HG03571 (cell line): ENCODE data around the gene KHSRP.
"Not testable (repeated sequence)": the region's sequence is repeated elsewhere in the genome, so short reads cannot be mapped to it uniquely, and the experiment has no call there.

ENCODE experiments used
- ATAC-seq: cut with Tn5 transposase; IDR thresholded peaks from one replicate; pipeline ENCODE4 v1.9.1; 2021; ENCODE audit not compliant: unreplicated experiment

KHSRP gene

DNA sequence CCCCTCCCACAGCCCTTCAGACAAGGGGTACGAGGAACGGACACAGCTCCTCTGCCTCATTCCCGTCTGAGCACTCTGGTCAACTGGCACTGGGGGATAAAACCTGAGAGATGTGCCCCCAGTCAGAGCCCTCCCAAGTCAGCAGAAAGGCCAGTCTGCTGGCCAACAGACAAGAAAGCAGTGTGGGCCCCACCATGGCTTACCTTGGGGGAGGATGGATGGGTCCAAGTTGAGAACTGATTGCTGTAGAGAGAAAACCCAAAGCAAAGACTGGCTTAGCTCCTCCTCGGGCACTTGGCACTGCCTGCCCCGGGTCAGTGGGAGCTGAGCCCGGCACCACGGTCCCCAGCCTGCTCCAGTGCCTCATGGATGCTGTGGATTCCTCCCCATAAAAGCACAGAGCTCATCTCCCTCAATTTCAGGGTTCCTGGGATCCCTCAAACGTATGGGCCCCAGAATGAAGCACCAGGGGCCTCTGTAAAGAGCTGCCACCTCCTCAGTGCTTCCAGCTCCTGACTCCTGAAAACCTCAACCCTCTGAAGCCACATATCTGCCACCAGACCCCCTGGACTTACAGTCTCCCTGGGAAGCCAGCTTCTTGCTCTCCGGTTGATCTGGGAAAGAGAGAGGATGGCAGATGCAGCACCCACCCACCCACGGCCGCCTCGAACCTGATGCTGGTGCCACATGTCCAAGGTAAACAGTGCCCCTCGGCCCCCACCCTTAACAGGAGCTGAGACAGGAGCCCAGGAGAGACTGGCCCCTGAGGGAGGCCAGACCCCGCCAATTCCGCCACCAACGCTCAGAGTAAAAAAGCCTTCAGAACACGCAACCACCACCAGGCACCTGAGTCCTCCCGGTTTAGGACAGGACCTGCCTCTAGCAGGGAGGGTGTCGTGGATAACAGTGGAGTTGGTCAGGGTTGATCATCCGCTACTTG, 3.3 kb downstream of the KHSRP start:
- ATAC-seq = no peak

DNA sequence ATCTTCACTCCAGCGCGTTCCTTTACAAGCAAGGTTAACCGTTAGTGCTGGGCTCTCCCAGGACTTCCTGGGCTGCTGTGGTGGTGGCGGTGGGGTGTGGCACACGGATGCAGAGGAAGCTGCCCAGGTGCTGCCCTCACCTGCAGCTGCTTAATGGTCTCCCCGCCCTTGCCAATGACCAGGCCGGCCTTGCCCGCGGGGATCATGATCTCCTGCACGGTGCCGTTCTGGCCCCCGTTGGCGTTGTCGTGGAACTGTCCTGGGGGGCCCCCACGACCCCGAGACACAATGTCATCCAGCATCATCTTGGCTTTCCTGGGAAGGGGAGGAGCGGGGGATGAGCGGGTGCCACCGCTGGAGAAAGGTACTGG, 6.1 kb downstream of the KHSRP start:
- no peak for ATAC-seq

DNA sequence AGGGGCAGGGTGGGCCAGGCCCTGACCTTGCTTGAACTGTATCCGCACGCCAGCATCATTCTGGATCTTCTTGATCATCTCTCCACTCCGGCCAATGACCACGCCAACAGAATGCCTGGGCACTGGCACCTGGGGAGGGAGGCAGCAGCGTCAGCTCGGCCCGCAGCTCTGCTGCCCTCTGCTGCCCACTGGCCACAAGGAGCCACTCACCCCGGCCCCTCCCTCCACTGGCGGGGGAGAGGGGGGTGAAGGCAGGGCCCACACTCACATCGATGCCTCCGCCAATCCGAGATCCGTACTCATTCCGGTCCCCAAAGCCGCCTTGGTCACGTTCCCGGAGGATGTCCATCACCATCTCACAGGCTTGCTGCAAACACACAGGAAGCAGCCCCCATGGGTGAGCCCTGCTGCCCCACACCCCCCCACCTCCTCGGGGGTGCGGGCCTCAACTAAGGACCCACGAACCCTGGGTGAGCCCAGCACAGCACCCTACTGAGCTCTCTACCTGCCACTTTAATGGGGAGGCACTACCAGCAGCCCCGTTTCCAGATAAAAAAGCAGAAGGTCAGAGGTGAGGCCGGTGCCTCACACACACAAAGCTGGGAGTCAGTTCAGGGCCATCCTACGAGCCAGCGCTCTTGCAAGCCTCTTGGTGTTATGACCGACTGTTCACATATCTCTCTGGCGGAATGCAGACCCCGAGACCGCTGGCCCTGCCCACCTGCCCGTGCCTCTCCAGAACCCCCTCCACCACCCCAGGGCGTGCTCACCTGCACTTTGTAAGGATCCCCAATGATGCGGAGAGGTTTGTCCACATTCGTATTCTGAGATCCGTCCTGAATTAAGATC, 6.7 kb downstream of the KHSRP start:
- ATAC-seq = no peak

DNA sequence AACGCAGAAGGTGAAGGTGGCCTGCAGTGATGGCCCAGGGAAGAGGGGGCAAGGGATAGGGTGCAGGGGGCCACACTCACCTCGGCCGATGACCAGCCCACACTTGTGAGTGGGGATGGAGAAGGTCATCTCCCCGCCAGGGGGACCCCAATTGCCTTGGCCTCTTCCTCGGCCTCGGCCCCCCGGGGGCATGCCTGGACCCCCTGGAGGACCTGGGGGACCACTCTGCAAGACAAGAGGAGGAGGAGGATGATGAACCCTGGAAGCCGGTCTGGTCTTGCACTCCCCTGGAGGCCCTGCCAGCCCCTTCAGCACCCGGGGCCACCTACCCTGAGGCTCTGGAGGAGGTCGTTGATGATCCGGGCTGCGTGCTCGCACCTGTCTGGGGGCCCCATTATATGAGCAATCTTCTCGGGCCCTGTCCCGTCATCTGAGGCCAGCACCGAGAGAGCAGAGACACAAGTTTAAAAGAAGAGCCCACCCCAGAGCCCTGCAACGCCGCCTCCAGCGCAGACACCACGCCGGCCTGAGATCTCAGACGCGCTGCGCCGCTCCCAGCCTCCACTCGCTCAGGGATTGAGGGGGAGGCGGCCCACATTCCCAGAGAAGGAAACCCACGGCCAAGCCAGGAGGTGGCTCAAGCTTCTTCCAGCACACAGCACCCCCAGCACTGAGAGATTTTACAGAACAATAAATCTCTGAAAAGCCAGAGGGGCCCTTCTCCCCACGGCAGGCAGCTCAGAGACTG, 7.8 kb downstream of the KHSRP start:
- no peak for ATAC-seq

DNA sequence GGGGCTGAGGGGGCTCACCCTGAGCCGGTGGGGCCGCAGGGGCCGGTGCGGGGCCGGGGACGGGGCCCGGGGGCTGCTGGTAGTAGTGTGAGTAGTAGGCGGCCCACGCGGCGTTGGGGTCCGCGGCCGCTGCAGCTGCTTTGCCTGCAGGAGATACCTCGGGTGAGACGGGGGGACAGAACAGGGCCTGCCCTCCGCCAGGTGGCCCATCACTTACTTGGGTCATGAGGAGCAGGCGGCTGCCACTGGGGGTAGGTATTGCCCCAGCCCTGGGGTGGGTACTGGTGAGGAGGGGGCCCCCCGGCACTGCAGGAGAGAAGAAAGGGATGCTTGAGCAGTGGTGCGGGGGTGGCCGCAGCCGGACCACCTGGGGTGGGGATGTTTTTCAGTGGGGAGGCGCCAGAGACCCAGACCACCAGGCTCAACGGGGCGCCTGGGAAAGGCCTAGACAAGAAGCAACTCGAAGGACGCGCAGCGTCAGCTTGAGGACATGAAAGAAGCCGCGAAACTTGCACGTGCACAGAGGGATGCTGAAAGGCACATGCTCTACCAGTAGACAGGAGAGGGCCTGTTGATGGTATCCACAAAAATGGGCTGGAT, 8.9 kb downstream of the KHSRP start:
- ATAC-seq = no peak

DNA sequence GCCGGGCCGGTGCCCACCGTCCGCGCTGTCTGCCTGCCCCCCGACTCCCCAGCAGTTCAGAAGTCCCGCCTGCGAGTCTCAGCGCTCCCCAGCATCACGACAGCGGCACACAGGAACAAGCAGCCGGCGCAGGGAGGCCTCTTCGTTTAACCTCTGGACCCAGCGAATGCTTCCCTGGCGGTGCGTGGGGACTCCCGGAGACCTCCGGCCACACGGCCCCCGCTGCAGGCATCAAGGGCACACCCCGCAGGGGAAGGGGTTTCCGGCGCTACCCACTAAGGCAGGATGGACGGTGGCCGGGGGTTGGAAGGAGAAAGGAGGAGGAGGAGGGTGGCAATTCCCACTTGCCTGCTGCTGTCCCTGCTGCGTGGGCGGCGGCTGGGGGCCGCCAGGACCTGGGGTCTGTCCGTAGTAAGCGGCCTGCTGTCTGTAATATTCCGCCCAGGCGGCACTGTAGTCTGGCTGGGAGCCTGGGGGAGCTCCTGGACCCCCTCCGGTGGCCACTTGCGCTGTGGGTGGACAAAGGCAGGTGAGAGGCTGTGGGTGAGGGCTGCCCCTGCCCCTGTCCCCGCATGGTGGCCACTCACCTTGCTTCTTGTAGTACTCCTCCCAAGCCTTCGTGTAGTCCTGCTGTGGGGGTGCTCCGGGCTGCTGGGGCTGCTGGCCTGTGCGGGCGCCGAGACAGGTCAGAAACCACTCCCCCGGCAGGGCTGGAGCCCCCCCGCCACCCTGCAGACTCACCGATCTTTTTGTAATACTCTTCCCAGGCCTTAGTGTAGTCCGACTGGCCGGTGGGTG, 9.6 kb downstream of the KHSRP start:
- ATAC-seq = no peak

DNA sequence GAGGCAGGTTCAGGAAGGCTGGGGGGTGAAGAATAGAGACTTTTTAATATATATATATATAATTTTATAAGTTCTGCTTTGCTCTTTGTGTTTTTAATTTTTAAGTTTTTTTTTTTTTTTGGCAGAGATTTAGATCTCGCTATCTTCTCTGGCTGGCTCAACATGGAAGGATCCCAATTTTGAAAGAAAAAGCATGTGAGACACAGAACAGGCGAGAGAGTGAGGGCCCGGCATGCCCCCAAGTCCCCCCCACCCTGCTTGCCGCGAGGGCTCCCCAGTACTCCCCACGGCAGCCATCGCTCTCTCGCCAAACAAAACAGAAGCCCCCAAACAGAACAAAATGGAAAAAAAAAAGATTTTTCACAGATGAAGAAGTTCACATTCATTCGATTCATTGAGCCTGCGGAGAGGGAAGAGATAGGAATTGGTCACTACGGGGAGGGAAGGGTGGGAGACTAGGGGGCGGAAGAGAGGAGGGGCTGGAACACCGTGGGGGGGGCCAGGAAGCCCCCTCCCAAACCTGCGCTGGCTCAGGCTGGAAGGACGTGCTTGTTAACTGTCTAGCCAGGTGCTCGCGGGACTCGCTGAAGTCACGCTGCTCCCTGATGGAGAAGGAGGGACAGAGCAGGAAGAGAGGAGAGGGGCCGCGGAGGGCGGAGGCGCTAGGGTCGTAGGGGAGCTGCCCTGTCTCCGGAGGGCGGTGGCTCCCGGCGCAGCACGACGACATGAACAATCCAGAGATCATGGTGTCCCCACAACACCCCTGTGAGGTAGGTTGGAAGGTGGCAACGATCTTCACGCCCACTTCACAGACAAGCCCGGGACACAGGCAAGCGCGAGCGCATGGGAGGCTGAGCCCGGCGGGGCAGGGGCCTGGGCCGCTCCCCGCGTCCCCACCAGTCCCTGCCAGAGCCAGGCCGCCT, 10.6 kb downstream of the KHSRP start:
- no peak for ATAC-seq

DNA sequence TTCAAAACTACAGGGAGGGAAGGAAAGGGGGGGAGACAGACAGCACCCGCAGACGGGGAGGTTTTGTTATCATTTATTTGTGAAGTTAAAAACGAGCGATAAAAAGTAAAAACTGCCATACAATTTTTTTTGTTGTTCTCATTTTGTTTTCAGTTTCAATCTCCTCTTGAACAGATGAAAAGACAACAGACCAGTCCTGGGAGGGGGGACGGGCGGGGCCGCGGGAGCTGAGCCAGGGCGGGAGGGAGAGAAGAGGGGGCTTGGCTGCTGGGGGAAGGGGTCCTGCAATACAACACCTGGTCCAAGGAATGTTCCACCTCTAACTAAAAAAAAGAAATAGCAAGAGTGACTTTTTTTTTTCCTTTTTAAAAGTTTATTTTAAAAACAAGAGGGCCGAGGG, 11.3 kb downstream of the KHSRP start:
- no peak for ATAC-seq

DNA sequence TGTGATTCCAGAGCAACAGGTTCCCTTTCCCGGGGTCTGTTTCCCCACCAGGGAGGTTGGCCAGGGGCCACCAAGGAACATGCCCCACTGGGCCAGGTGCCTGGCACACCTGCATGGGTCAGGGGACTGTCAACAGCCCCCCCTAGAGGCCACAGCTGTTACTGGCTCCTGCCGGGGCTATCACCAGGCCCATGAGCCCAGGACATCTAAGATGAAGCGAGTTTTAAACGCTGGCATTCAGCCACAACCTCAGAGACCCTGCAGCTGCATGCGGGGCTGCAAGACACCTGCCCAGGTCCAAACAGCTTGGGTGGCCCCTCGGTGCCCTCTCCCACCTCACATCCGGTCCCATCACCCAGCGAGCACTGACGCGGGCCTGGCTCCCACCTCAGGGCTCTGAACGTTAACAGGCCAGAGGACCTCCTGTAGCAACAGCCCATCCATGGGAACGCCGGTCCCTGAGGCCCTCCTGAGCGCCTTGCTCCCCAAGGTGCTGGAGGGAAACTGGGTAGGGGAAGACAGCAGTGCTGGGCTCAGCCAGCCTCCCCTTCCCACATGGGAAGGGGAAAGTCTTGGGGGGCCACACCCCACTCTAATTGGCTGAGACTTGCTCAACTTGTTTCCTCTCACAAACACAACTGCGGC, 12.0 kb downstream of the KHSRP start:
- ATAC-seq = no peak

DNA sequence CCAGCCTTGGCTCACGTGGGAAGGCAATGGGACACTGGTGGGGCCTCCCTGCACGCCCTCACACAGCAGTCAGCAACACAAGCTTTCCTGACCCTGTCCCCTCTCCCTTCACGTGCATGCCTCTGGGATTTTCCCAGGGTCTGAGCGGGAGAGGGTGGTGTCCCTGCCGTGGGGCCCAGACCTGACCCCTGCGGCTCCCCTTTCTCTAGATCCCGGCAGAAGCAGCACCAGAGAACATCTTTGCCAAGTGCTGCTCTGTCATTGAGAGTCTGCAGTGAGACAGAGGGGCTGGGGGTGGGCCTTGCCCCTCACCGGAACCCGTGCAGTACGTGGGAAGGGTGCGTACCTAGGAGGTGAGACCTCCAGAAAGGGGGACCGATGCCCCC, 12.6 kb downstream of the KHSRP start:
- ATAC-seq = no peak

DNA sequence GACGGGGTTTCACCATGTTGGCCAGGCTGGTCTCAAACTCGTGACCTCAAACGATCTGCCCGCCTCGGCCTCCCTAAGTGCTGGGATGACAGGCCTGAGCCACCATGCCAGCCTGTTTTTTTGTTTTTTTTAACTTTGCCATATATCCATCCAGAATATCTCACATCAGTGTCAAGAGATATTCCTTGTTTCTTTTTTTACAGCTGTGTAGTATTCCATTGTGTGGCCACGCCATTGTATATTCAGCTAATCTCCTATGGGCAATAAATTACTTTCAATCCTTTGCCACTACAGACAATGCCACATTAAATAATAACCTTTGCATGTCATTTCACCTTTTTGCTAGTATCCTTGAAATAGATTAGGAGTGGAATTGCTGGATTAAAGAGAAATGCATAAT, 15.3 kb downstream of the KHSRP start:
- ATAC-seq = no peak

DNA sequence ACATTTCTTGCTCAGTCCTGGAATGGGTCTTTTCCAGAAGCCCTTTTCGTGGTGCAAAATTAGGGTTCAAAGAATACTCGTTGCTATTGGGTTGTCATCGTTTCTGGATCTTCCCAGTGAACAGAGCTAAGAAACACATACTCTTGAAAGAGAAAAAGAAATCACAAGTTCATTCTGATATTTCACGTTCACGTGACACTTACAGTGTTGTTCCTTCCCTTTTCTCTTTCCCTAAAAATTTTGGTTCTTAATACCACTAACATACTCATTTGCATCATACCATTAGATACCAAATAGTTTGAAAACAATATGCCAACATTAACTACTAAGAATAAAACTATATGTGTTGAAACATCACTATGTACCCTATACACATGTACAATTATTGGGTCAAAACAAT, 18.2 kb downstream of the KHSRP start:
- no peak for ATAC-seq

DNA sequence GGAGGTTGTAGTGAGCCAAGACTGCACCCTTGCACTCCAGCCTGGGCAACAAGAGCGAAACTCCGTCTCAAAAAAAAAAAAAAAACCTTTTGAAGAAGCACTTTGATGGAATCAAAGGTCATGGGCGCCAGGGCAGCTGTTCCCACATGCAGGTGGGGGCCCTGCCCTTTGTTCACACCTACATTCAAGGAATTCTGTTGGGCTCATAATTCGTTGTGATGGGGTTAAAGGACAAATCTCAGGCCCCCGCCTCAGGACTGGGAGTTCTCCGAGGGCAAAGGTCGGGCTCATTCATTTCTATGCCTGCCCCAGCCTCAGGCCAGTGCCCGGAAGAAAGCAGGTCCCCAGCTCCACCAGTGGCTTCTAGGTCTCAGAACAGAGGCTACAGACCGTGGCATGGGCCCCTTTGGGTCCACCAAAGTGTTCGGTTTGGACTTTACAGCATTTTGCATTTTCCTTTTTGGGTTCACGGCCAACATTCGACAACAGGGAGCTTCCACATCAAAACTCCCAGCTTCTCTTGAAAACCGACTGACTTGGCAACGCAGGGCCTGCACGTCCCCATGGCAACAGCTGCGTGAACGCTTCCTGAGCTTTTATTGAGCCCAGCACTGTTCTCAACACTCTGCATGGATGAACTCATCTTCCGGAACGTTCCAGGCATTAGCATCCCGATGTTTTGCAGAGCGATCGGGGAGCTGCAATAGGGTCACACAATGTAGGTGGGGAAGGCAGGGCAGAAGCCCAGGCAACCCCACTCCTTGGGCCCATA, 21.6 kb downstream of the KHSRP start:
- no peak for ATAC-seq

DNA sequence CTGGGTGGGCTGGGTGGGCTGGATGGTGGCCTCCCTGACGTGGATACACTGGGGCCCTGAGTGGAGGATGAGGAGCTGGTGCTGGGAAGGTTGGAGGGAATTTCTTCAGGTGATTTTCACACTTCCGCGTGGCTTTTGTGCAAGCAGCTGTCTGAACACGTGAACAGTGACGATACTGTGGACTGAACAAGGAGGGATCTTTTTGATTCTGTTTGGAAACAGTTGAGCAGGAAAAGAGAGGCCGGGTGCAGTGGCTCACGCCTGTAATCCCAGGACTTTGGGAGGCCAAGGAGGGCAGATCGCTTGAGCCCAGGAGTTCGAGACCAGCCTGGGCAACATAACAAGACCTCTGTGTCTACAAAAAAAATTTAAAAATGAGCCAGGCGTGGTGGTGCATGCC, 22.6 kb downstream of the KHSRP start:
- no peak for ATAC-seq

DNA sequence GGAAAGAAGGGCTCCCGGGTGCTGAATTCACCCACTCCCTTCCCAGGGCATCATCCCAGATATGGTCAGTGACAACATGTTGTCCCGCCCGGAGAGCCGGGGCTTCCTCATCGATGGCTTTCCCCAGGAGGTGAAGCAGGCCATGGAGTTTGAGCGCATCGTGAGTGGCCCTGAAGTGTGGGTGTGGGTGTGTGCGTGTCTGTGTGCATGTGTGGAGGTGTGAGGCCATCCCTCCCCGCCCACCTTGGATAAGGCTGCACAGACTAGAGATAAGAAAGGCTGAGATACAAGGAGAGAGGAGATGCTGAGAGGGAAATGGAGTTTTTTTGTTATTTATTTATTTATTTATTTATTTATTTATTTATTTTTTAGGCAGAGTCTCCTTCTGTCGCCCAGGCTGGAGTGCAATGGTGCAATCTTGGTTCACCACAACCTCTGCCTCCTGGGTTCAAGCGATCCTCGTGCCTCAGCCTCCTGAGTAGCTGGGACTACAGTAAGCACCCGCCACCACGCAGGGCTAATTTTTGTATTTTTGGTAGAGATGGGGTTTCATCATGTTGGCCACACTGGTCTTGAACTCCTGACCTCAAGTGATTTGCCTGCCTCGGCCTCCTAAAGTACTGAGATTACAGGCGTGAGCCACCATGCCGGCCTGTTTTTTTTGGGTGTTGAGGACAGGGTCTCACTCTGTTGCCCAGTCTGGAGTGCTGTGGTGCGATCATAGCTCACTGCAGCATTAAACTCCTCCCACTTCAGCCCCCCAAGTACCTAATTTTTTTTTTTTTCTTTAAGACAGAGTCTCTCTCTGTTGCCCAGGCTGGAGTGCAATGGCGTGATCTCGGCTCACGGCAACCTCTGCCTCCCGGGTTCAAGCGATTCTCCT, 24.3 kb downstream of the KHSRP start:
- not testable (repeated sequence) for ATAC-seq

DNA sequence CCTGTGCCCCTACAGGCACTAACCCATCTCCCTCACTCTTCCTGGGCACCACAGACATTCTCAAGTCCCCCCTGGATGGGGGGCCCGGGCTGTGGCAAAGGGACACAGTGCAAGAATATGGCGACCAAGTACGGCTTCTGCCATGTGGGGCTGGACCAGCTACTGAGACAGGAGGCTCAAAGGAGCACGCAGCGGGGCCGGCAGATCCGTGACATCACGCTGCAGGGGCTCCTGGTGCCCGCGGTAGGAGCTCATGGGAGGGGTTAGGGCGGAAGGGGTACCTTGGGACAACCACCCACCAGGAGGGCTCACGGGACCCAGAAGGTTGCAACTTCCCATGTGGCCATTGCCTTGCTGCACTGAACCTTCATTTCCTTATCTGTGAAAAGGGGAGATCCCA, 28.3 kb downstream of the KHSRP start:
- ATAC-seq = no peak

DNA sequence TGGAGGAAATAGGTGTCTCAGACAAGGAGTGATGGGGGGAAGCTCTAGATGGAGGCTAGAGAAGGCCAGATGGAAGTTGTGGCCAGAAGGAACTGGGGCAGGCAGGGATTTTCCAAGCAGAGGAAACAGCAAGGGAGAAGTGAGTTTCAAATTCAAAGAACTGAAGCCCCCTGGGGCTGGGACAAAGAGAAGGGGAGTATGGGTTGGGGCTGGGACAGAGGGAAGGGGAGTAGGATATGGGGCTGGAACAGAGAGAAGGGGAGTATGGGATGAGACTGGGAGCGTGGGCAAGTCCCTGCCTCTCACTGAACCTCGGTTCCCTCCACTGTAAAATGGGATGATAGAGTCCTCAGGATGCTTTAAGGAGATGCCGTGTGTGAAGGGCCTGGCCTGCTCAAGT, 29.8 kb downstream of the KHSRP start:
- no peak for ATAC-seq
